Hepatocyte (in vitro differentiated cells): ENCODE data around the gene PDIA3.
"Not testable (repeated sequence)": the region's sequence is repeated elsewhere in the genome, so short reads cannot be mapped to it uniquely, and the experiment has no call there.

ENCODE experiments used
- EZH2 ChIP-seq: fragments of 200-600 bp; sonication (generic); IDR thresholded peaks from 2 replicates; pipeline ENCODE4 v1.6.1; 2016; ENCODE audit warnings: antibody characterized with exemption, mild to moderate bottlenecking, borderline replicate concordance
- TF ChIP-seq, protein P1 (sequence below): fragments of 200-600 bp; sonication (generic); IDR thresholded peaks from 2 replicates; pipeline ENCODE4 v1.5.1; 2016; ENCODE audit warnings: antibody characterized with exemption, mild to moderate bottlenecking; ENCODE audit not compliant: poor library complexity

DNA sequence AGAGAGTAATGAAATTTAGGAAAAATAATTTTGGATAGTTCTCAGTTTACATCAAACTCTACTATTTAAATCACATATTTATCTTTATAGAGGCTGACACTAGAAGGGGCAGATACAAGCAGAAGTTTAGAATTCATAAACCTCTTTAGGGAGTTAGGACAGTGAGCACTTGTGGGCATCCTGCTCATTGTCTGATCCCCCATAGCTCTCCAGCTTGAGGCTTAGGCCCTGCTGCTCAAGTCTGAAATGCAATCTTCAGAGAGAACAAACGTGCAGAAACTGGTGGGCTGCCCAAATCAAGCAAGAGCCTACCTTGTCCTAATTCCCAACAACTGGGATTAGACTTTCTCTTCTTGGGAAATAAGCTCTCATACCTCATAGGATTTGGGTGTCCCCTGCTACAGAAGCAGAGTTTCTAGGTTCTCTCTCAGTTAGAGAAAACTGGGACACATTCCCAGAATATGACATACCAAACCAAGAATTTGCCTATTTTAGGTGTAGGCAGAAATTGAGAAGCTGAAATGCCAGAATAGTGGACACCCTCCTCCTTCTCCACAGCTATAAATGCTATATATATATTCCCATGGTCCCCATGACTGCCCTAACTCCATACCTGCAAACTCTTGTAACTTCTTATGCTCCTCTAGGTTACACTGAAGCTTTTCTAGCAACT, 18.0 kb upstream of the PDIA3 start:
- TF ChIP-seq, protein P1, sequence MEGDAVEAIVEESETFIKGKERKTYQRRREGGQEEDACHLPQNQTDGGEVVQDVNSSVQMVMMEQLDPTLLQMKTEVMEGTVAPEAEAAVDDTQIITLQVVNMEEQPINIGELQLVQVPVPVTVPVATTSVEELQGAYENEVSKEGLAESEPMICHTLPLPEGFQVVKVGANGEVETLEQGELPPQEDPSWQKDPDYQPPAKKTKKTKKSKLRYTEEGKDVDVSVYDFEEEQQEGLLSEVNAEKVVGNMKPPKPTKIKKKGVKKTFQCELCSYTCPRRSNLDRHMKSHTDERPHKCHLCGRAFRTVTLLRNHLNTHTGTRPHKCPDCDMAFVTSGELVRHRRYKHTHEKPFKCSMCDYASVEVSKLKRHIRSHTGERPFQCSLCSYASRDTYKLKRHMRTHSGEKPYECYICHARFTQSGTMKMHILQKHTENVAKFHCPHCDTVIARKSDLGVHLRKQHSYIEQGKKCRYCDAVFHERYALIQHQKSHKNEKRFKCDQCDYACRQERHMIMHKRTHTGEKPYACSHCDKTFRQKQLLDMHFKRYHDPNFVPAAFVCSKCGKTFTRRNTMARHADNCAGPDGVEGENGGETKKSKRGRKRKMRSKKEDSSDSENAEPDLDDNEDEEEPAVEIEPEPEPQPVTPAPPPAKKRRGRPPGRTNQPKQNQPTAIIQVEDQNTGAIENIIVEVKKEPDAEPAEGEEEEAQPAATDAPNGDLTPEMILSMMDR = not testable (repeated sequence)
- TF ChIP-seq EZH2 = not testable (repeated sequence)
